HG03571 (cell line): Measurements from ENCODE around the gene CFAP251.

Experiments used
- ATAC-seq: cut with Tn5 transposase; IDR thresholded peaks from one replicate; pipeline ENCODE4 v1.9.1; 2021; ENCODE audit not compliant: unreplicated experiment

Gene CFAP251

GRCh38 chr12:122049827-122050226, 131.4 kb downstream of the CFAP251 start:
- no peak for ATAC-seq

GRCh38 chr12:122050706-122051105, 132.3 kb downstream of the CFAP251 start:
- no peak for ATAC-seq

GRCh38 chr12:122051231-122051876, 133.0 kb downstream of the CFAP251 start:
- no peak for ATAC-seq

GRCh38 chr12:122052285-122052684, 133.9 kb downstream of the CFAP251 start:
- no peak for ATAC-seq
